GM12892 (cell line): ENCODE data around the gene ACOT13.
"Not testable (repeated sequence)": the region's sequence is repeated elsewhere in the genome, so short reads cannot be mapped to it uniquely, and the experiment has no call there.

Experiments used
- DNase-seq: peaks from one replicate; pipeline ENCODE4 v3.0.0; 2011; ENCODE audit not compliant: insufficient read length
- FAIRE-seq: peaks from 2 replicates; lab custom pipeline; 2011; peaks lifted over from hg19 to GRCh38; lab: Jason Lieb, UNC
- POLR2A ChIP-seq: IDR thresholded peaks from 2 replicates; pipeline ENCODE4 v1.6.1; 2011; ENCODE audit warnings: low read depth, low read length, control low read depth
- POLR2AphosphoS5 ChIP-seq: IDR thresholded peaks from 2 replicates; pipeline ENCODE4 v1.6.1; 2011; ENCODE audit warnings: low read depth, low read length, control low read depth
- TAF1 ChIP-seq: IDR thresholded peaks from 2 replicates; pipeline ENCODE4 v1.6.1; 2011; ENCODE audit warnings: low read depth, mild to moderate bottlenecking, control low read depth, low read length, borderline replicate concordance

ACOT13 gene

GRCh38 chr6:24644377-24644776 lies 22.5 kb upstream of the ACOT13 start:
- TF ChIP-seq TAF1 (no peak), POLR2AphosphoS5 (no peak), POLR2A (no peak)
- FAIRE-seq (no peak), DNase-seq (no peak)

- DNase-seq (no peak), FAIRE-seq (no peak)
- TF ChIP-seq TAF1 (no peak), POLR2AphosphoS5 (no peak), POLR2A (no peak)
These were observed 20.1 kb upstream of the ACOT13 start for GRCh38 chr6:24646771-24647170.

- no peak for DNase-seq
- no peak for FAIRE-seq
- TF ChIP-seq TAF1 = no peak
- no peak for TF ChIP-seq POLR2A
- TF ChIP-seq POLR2AphosphoS5 = no peak
These were observed 18.6 kb upstream of the ACOT13 start for GRCh38 chr6:24648276-24648675.

- DNase-seq = no peak
- TF ChIP-seq POLR2AphosphoS5 (no peak), TAF1 (no peak), POLR2A (no peak)
- no peak for FAIRE-seq
These were observed 17.2 kb upstream of the ACOT13 start for GRCh38 chr6:24649691-24650090.

DNA sequence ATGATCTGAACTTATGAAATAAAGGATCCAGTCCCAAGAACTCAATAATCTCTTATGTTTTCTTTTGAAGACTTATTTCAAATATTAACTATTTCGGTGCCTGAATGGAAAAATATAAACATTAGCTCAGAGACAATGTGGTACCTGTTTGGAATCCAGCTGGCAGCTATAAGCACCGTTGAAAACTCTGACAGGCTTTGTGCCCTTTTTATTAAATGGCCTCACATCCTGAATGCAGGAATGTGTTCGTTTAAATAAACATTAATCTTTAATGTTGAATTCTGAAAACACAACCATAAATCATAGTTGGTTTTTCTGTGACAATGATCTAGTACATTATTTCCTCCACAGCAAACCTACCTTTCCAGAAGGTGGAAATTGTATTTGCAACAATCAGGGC lies 16.5 kb upstream of the ACOT13 start:
- DNase-seq (no peak), FAIRE-seq (no peak)
- TF ChIP-seq TAF1 = no peak

- TF ChIP-seq TAF1 (no peak), POLR2AphosphoS5 (no peak), POLR2A (no peak)
- DNase-seq = no peak
These were observed 11.7 kb upstream of the ACOT13 start for GRCh38 chr6:24655215-24655614.

DNA sequence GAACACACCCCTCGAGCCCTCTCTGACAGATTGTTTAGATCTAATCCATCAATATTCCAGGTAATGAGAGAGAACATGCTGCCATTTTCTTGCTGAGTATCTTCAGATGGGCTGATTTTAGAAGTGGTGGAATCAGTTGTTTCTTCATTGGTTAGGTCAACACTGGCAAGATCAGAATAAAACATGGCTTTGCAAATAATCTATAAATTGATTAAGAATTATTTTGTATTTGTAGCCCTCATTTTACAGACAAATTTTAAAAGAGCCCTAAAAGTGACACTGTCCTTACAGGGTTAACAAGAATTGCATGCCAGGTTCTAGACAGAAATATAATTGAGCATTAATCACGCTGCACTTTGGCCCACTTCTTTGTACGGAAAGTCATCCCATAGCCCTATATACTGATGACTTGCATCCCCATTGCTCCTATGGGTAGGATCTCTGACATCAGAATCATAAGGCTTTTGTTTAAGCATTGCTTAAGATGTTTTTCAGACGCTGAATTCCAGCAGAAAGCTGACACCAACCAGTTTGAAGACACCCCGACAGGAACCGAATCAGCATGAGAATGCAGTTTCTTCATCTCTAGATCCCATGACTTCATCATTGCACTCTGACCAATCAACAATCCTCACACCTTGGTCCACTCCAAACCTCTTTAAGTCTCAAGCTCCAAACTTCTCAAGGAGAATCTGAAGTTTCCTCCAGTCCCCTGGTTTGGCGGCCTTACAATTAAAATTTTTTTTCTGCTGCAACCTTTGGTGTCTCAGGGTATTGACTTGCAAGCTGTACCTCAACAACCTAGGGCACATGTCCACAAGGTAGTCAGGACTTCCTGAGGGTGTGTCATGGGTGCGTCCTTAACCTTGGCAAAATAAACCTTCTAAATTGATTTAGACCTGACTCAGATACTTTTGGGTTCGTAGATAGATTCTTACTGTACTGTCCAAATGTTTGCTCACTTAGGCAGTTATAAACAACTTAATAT lies 8.0 kb upstream of the ACOT13 start:
- no peak for TF ChIP-seq POLR2AphosphoS5
- no peak for TF ChIP-seq TAF1
- TF ChIP-seq POLR2A = no peak
- no peak for DNase-seq
- FAIRE-seq = no peak

More at GRCh38 chr6:24655215-24655614, 11.7 kb upstream of the ACOT13 start:
- no peak for FAIRE-seq

- DNase-seq (no peak), FAIRE-seq (no peak)
- TF ChIP-seq POLR2A = no peak
- no peak for TF ChIP-seq POLR2AphosphoS5
- no peak for TF ChIP-seq TAF1
These were observed 7.3 kb upstream of the ACOT13 start for GRCh38 chr6:24659561-24659960.

GRCh38 chr6:24660105-24660504 lies 6.8 kb upstream of the ACOT13 start:
- DNase-seq (no peak), FAIRE-seq (no peak)
- TF ChIP-seq POLR2AphosphoS5 (no peak), POLR2A (no peak), TAF1 (no peak)

DNA sequence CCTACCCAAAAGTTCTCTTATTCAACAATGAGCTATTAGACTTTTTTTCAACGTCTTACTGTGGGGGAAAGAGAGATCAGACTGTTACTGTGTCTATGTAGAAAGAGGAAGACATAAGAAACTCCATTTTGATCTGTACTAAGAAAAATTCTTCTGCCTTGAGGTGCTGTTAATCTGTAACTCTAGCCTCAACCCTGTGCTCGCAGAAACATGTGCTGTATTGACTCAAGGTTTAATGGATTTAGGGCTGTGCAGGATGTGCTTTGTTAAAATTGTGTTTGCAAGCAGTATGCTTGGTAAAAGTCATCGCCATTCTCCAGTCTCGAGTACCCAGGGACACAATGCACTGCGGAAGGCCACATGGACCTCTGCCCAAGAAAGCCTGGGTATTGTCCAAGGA lies 5.1 kb upstream of the ACOT13 start:
- FAIRE-seq, DNase-seq: not testable (repeated sequence)

GRCh38 chr6:24662236-24662635 lies 4.6 kb upstream of the ACOT13 start:
- DNase-seq (no peak), FAIRE-seq (no peak)
- no peak for TF ChIP-seq POLR2A
- TF ChIP-seq POLR2AphosphoS5 = no peak

DNA sequence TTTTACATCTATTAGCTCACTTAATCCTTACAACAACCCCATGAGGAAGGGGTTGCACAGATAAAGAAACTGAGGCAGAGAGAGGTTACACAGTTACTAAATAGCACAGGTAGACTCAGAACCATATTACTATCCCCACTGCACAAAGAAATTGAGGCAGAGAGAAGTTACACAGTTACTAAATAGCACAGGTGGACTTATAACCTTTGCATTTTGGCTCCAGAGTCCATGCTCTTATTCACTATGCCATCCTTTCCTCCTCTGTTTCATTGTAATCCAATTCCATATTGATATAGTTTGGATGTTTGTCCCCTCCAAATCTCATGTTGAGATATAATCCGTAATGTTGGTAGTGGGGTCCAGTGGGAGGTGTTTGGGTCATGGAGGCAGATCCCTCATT lies 3.7 kb upstream of the ACOT13 start:
- no peak for FAIRE-seq
- TF ChIP-seq TAF1 (no peak), POLR2A (no peak), POLR2AphosphoS5 (no peak)
- DNase-seq = no peak

- DNase-seq (no peak), FAIRE-seq (no peak)
These were observed 2.6 kb upstream of the ACOT13 start for GRCh38 chr6:24664046-24664987.

More at GRCh38 chr6:24664046-24664987, 2.6 kb upstream of the ACOT13 start:
- TF ChIP-seq POLR2AphosphoS5 (no peak), POLR2A (no peak)
